ENCODE data around the gene CDK10.

- no peak for TF ChIP-seq CTCF (conservative IDR thresholded peaks at IDR 0.05 in 1 of 2, IDR thresholded peaks at IDR 0.05 in 1 of 2; ENCODE audit: extremely low read depth in 1 of 2, insufficient read depth in 1 of 2, low read depth in 1 of 2, low read length in 2 of 2)
- TF ChIP-seq EZH2 (IDR thresholded peaks at IDR 0.05; ENCODE audit: borderline replicate concordance, low read length) = no peak
These were observed 25.3 kb upstream of the CDK10 start for GRCh38 chr16:89661215-89661614.

Measured in mammary epithelial cell (primary cell).